GM19395 (cell line): ENCODE data around the gene MYO1C.
"Not testable (repeated sequence)": the region's sequence is repeated elsewhere in the genome, so short reads cannot be mapped to it uniquely, and the experiment has no call there.

Experiments used
- ATAC-seq: cut with Tn5 transposase; IDR thresholded peaks from one replicate; pipeline ENCODE4 v1.9.1; 2021; ENCODE audit warnings: mild to moderate bottlenecking, moderate library complexity; ENCODE audit not compliant: unreplicated experiment

The MYO1C gene

DNA sequence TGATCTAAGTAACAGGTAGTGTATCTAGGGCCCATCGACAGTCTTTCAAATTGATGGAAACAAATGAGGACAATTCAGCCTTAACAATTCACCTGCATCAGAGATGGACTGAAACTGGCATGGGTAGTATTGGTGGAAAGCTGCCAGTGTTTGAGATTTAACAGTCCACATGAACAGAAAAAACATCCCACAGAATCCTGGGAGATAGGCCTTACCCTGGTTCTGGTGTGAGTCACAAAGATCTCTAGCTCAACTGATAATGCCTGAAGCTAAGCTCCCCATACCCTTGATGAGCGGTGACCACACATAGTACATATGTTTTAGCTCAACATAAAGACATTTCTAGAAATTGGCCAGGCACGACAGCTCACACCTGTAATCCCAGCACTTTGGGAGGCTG is 58.3 kb downstream of the MYO1C start:
- no peak for ATAC-seq

DNA sequence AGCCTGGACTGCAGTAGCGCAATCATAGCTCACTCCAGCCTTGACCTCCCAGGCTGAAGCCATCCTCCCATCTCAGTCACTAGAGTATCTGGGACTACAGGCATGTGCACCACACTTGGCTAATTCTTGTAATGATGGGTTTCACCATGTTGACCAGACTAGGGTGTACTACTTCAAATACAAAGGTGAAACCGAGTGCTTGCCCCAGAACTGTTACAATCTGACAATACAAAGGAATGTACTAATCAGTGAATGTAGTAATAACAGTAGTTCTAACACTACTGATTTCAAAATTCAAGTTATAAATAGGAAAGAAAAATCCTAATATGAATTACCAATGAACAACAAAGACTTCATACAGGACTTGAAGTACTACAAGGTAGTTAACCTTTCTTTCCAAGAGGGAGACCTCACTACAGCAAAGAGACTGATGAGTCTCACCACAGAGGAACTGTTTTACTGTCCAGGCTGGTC is 60.8 kb downstream of the MYO1C start:
- no peak for ATAC-seq

DNA sequence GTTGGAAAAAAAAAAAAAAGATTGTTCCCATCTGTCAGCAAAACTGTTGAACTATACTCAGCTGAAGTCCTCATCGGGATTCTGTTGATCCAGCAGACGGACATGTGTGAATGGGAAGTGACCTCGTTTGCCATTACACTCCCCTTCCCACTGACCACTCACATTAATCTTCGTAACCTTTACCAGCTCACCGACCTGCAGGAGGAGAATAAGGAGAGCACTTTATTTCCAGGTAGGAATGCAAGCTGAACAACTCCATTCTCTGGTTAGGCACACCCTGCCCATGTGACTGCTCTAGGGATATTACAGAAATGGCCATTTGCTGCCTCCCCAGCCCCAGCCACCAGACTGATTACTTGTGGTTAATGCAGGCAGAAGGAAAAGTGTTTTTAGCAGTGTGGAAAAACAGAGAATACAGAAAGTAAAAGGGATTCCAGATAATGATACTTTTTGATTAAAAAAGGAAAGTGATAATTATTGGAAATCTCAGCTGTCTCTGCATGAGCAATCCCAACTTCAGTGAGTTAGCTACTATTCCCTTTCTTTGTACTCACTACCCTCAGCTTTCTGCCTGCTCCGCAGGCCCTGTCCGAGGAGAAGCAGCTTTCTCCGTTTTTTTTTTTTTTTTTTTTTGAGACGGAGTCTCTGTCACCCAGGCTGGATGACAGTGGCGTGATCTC is 68.9 kb downstream of the MYO1C start:
- no peak for ATAC-seq

DNA sequence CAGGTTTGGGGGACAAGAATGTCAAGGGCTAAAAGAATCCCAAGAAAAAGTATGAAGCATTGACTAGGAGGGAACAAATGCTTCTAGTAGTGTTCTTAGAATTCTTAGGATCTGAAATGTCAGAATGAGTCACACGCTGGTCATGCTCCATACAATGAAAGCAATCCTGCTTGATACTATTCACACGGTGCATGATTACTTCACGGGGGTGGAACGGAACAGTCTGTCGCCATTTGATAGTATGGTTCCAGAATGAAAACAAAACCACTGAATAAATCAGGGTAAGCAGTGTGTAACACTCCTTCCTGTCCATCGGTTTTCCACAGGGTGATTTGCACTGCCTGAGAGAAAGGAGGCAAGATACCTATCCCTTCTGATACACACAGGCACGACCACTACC is 69.6 kb downstream of the MYO1C start:
- ATAC-seq: no peak

DNA sequence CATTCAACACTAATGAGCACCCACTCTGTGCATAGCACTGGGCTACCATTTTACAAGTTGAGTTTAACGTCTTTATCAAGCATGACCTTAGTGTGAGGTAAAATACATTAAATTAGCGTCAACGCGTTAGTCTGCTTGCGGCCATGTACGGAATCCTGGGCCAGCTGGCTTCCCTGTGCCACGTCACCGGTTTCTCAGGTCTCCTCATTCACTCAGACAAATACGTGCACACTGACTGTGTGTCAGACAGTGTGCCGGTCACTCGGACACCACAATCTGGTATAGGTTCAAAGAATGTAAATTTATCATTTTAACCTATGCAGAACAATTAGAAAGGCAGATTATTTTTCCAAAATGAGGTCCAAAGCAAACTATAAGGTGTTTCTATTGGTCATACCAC is 71.0 kb downstream of the MYO1C start:
- ATAC-seq: no peak

DNA sequence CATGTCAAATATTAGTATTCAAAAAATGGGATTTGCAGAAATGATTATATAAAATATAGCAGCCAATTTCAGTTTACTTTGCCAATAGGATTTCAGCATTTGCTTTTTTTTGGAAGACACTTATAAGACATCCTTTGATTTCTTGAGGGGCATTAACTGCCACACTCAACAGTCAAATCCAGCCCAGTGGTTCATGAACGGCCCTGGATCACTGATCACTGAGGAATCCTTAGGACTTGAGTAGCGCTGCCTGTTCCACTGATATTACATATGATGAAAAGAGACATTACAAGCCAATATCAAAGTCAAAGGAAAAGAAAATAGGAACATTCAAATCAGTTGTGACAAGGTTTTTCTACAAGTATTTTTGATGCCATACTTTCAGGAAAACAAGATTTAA is 71.5 kb downstream of the MYO1C start:
- ATAC-seq: no peak

DNA sequence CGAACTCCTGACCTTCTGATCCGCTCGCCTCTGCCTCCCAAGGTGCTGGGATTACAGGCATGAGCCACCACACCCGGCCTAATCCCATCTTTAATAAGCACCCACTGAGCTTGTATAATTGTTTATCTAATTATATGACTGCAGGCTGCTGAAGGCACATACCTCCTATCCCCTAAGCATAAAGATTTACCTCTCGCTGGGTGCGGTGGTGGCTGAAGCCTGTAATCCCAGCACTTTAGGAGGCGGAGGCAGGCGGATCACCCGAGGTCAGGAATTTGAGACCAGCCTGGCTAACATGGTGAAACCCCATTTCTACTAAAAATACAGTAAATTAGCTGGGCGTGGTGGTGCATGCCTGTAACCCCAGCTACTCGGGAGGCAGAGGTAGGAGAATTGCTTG is 72.3 kb downstream of the MYO1C start:
- ATAC-seq: no peak

DNA sequence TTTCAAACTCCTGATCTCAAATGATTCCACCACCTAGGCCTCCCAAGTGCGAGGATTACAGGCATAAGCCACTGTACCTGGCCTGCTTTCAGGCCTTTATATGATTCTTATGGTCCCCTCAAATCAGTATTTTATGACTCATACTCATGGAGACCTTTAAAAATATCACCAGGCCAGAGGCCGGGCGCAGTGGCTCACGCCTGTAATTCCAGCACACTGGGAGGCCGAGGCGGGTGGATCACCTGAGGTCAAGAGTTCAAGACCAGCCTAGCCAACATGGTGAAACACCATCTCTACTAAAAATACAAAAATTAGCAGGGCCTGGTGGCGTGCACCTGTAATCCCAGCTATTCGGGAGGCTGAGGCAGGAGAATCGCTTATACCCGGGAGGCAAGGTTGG is 74.0 kb downstream of the MYO1C start:
- ATAC-seq: not testable (repeated sequence)

DNA sequence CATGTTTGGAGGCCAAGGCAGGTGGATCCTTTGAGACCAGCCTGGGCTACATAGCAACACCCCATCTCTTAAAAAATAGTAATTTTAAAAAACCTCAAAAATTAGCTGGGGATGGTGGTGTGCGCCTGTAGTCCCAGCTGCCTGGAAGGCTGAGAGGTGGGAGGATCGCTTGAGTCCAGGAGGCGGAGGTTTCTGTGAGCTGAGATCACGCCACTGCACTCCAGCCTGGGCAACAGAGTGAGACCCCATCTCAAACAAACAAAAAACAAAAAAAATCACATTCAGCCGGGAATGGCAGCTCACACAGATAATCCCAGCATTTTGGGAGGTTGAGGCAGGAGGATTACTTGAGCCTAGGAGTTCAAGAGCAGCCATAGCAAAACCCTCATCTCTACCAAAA is 76.1 kb downstream of the MYO1C start:
- no peak for ATAC-seq

DNA sequence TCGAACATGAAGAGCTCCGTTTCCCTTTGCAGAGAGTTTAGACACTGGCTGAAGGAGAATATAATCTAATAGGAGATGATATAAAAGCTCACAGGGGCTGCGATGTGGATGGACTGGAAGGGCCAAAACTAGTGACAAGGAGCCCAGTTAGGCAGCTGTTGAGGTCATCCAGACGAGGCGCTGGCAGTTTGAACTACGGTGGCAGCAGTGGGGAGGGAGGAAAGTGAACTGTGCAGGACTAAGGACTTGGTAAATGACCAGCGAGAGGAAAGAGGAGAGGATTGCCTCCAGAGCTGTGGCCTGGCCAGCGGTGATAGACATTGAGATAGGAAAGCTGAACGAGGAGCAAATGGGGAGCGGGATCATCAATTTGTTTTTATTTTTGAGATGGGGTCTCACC is 77.9 kb downstream of the MYO1C start:
- no peak for ATAC-seq
